ENCODE measurements around the gene RBFOX2. TPM values are rescaled to one million over a fixed set of nuclear protein-coding genes. Genes with fewer than 3 reads are reported as not detected.

Gene RBFOX2
- polyA plus RNA-seq, 1 experiment, result 222 TPM

- no peaks in the 10 kb centered on the region for H3K27me3 ChIP-seq (ENCODE audit: control insufficient read depth, insufficient read depth, low read length)
- peaks cover 9% of the 10 kb centered on the region for H3K36me3 ChIP-seq (ENCODE audit: control insufficient read depth, insufficient read depth, low read length)
- POLR2A ChIA-PET, result no interaction called here
- no peak for DNase-seq (ENCODE audit: low read depth)
- CTCF ChIA-PET, result no interaction called here
- TF ChIP-seq CTCF (IDR thresholded peaks at IDR 0.05; ENCODE audit: insufficient read depth, low read depth, low read length), result no peak
- H3K4me3 ChIP-seq (ENCODE audit: low read depth, low read length), result no peak overlapping the region
These were observed 292.5 kb downstream of the RBFOX2 start for GRCh38 chr22:35736166-35736565.

GRCh38 chr22:35735542-35735941 is 293.1 kb downstream of the RBFOX2 start:
- no peak overlapping the region for H3K4me3 ChIP-seq (ENCODE audit: low read depth, low read length)
- peaks cover 9% of the 10 kb centered on the region for H3K36me3 ChIP-seq (ENCODE audit: control insufficient read depth, insufficient read depth, low read length)
- ChIA-PET CTCF (no interaction called here), POLR2A (no interaction called here)
- H3K27me3 ChIP-seq (ENCODE audit: control insufficient read depth, insufficient read depth, low read length), result no peaks in the 10 kb centered on the region
- no peak for TF ChIP-seq CTCF (IDR thresholded peaks at IDR 0.05; ENCODE audit: insufficient read depth, low read depth, low read length)
- DNase-seq (ENCODE audit: low read depth), result no peak

- ChIA-PET CTCF (no interaction called here), POLR2A (no interaction called here)
- Histone ChIP-seq H3K4me3 (ENCODE audit: low read depth, low read length) (no peak overlapping the region), H3K27me3 (ENCODE audit: control insufficient read depth, insufficient read depth, low read length) (no peaks in the 10 kb centered on the region), H3K36me3 (ENCODE audit: control insufficient read depth, insufficient read depth, low read length) (peaks cover 9% of the 10 kb centered on the region)
- TF ChIP-seq CTCF (IDR thresholded peaks at IDR 0.05; ENCODE audit: insufficient read depth, low read depth, low read length), result no peak
- no peak for DNase-seq (ENCODE audit: low read depth)
These were observed 294.2 kb downstream of the RBFOX2 start for GRCh38 chr22:35734517-35734827.

GRCh38 chr22:35733791-35734516 is 294.7 kb downstream of the RBFOX2 start:
- ChIA-PET CTCF (no interaction called here), POLR2A (no interaction called here)
- TF ChIP-seq CTCF (IDR thresholded peaks at IDR 0.05; ENCODE audit: insufficient read depth, low read depth, low read length), result no peak
- Histone ChIP-seq H3K36me3 (ENCODE audit: control insufficient read depth, insufficient read depth, low read length) (peaks cover 8% of the 10 kb centered on the region), H3K4me3 (ENCODE audit: low read depth, low read length) (no peak overlapping the region), H3K27me3 (ENCODE audit: control insufficient read depth, insufficient read depth, low read length) (no peaks in the 10 kb centered on the region)
- no peak for DNase-seq (ENCODE audit: low read depth)

- H3K36me3 ChIP-seq (ENCODE audit: control insufficient read depth, insufficient read depth, low read length), result peaks cover 5% of the 10 kb centered on the region; the same call in 1 of the 2 replicates
- CTCF ChIA-PET, result interaction anchor here (0.7 kb wide), 1 partner anchor 65 kb away, joined by 3 read pairs; no protein-coding TSS in a partner anchor
- H3K27me3 ChIP-seq (ENCODE audit: control insufficient read depth, insufficient read depth, low read length), result no peaks in the 10 kb centered on the region
- POLR2A ChIA-PET, result no interaction called here
- TF ChIP-seq CTCF (IDR thresholded peaks at IDR 0.05; ENCODE audit: insufficient read depth, low read depth, low read length), result no peak
- no peak overlapping the region for H3K4me3 ChIP-seq (ENCODE audit: low read depth, low read length)
- no peak for DNase-seq (ENCODE audit: low read depth)
These were observed 295.6 kb downstream of the RBFOX2 start for GRCh38 chr22:35733036-35733435.
